GM12878 (cell line): ENCODE data around the gene RNASEH2A. TPM values are rescaled to one million over a fixed set of nuclear protein-coding genes. Genes with fewer than 3 reads are reported as not detected.

Experiments
- ATAC-seq: fragments of 200-7000 bp; cut with Tn5 transposase; 3 replicates; pipeline ENCODE4 v1.9.1; 2020; ENCODE audit warnings: mild to moderate bottlenecking, moderate library complexity
- BruUV-seq: library from RNA; stranded (reverse); fragments of 400-500 nt; replicated peaks from 2 replicates; lab custom pipeline; 2021; lab: Mats Ljungman, UMichigan
- CTCF ChIA-PET: fragments of 300-600 bp; sonication (Branson Sonifier 250); formaldehyde crosslinking; extraction: SDS; loops from one replicate; lab custom pipeline; 2021; ENCODE audit warnings: inconsistent platforms; lab: Yijun Ruan, JAX
- POLR2A ChIA-PET: fragments of 350-600 bp; formaldehyde crosslinking; extraction: SDS; loops from one replicate; lab custom pipeline; 2021; ENCODE audit warnings: inconsistent platforms; lab: Charles Lee
- RAD21 ChIA-PET: fragments of 300-600 bp; sonication (Branson Sonifier 250); formaldehyde crosslinking; loops from one replicate; lab custom pipeline; 2023; ENCODE audit warnings: antibody characterized with exemption; ENCODE audit not compliant: unreplicated experiment; lab: Charles Lee
- SMC1A ChIA-PET: fragments of 300-600 bp; sonication (Branson Sonifier 250); formaldehyde crosslinking; loops from one replicate; lab custom pipeline; 2023; ENCODE audit not compliant: unreplicated experiment, uncharacterized antibody; lab: Charles Lee
- DNase-seq: peaks from one replicate; pipeline ENCODE4 v3.0.0-alpha.2; 2011; ENCODE audit warnings: low read depth, low spot score
- FAIRE-seq: peaks from 3 replicates; lab custom pipeline; 2011; peaks lifted over from hg19 to GRCh38; lab: Jason Lieb, UNC
- H2AFZ ChIP-seq: 2 replicates; pipeline ENCODE4 v1.6.0; 2011; ENCODE audit warnings: low read depth, low read length, control low read depth; ENCODE audit not compliant: control insufficient read depth
- H3K27ac ChIP-seq: 2 replicates; pipeline ENCODE4 v1.5.1; 2011; ENCODE audit warnings: control low read depth; ENCODE audit not compliant: control insufficient read depth, insufficient read depth
- H3K27me3 ChIP-seq, 2 experiments: replicated peaks in 1 of 2; 2 replicates each; pipeline versions ENCODE4 v1.6.0 to v1.6.1; 2011; ENCODE audit warnings: low read length in 1 of 2; ENCODE audit not compliant: control insufficient read depth in 2 of 2, insufficient read depth in 2 of 2
- H3K36me3 ChIP-seq, 2 experiments: 2 replicates each; pipeline ENCODE4 v1.5.1; 2011; ENCODE audit warnings: low read length in 1 of 2; ENCODE audit not compliant: control insufficient read depth in 2 of 2, insufficient read depth in 2 of 2
- H3K4me1 ChIP-seq: 2 replicates; pipeline ENCODE4 v1.6.1; 2011; ENCODE audit warnings: mild to moderate bottlenecking, low read length, moderate library complexity, mixed read lengths; ENCODE audit not compliant: control insufficient read depth, insufficient read depth
- H3K4me2 ChIP-seq: 2 replicates; pipeline ENCODE4 v1.6.0; 2011; ENCODE audit warnings: control low read depth; ENCODE audit not compliant: control insufficient read depth, insufficient read depth
- H3K4me3 ChIP-seq: fragments of 200-600 bp; sonication (generic); 2 replicates; pipeline ENCODE4 v1.5.1; 2016
- H3K79me2 ChIP-seq: 2 replicates; pipeline ENCODE4 v1.6.0; 2011; ENCODE audit warnings: low read length; ENCODE audit not compliant: control insufficient read depth, insufficient read depth
- H3K9ac ChIP-seq: 2 replicates; pipeline ENCODE4 v1.8.0; 2011; ENCODE audit warnings: low read length, control low read depth, mixed read lengths; ENCODE audit not compliant: control insufficient read depth, insufficient read depth
- H3K9me3 ChIP-seq: replicated peaks from 3 replicates; pipeline ENCODE4 v1.5.1; 2011; ENCODE audit warnings: mild to moderate bottlenecking, low read length; ENCODE audit not compliant: control insufficient read depth, insufficient read depth
- H4K20me1 ChIP-seq: 2 replicates; pipeline ENCODE4 v1.6.0; 2011; ENCODE audit not compliant: control insufficient read depth, insufficient read depth
- CHD4 ChIP-seq: fragments of 200-600 bp; sonication (generic); IDR thresholded peaks from 2 replicates; pipeline ENCODE4 v1.6.1; 2016; ENCODE audit warnings: mild to moderate bottlenecking
- CREM ChIP-seq: IDR thresholded peaks from 2 replicates; pipeline ENCODE4 v1.6.1; 2014; ENCODE audit warnings: antibody characterized with exemption, low read depth
- EGR1 ChIP-seq, 2 experiments: IDR thresholded peaks; 1 replicate in 1 of 2; 2 replicates in 1 of 2; pipeline ENCODE4 v1.6.1; 2011 to 2012; ENCODE audit warnings: low read depth in 2 of 2, low read length in 2 of 2, borderline replicate concordance in 1 of 2, mild to moderate bottlenecking in 1 of 2, moderate library complexity in 1 of 2
- HDAC6 ChIP-seq: fragments of 200-600 bp; sonication (generic); IDR thresholded peaks from one replicate; pipeline ENCODE4 v1.8.0; 2017; ENCODE audit warnings: antibody characterized with exemption; ENCODE audit not compliant: unreplicated experiment
- KLF5 ChIP-seq: fragments of 450-650 bp; IDR thresholded peaks from 2 replicates; pipeline ENCODE4 v1.6.1; 2014; ENCODE audit warnings: mild to moderate bottlenecking; ENCODE audit not compliant: partially characterized antibody
- MXI1 ChIP-seq: fragments of 150-350 bp; IDR thresholded peaks from 2 replicates; pipeline ENCODE4 v1.6.1; 2011; ENCODE audit warnings: low read depth, mild to moderate bottlenecking, inconsistent platforms, low read length, improper control_type of control experiment
- NRF1 ChIP-seq: conservative IDR thresholded peaks from 2 replicates; pipeline ENCODE4 v1.6.1; 2011; ENCODE audit warnings: mild to moderate bottlenecking, low read depth, low read length, improper control_type of control experiment
- POLR2AphosphoS2 ChIP-seq: IDR thresholded peaks from 2 replicates; pipeline ENCODE4 v1.6.1; 2011; ENCODE audit warnings: low read depth, mild to moderate bottlenecking, low read length, improper control_type of control experiment, moderate library complexity
- RCOR1 ChIP-seq: conservative IDR thresholded peaks from 2 replicates; pipeline ENCODE4 v1.6.1; 2012; ENCODE audit warnings: low read depth, low read length, improper control_type of control experiment
- SMC3 ChIP-seq: IDR thresholded peaks from 2 replicates; pipeline ENCODE4 v1.6.1; 2011; ENCODE audit warnings: low read length, improper control_type of control experiment, borderline replicate concordance
- STAT1 ChIP-seq: fragments of 450-650 bp; conservative IDR thresholded peaks from 2 replicates; pipeline ENCODE4 v1.6.1; 2014; ENCODE audit warnings: antibody characterized with exemption, mild to moderate bottlenecking
- TBL1XR1 ChIP-seq: IDR thresholded peaks from 2 replicates; pipeline ENCODE4 v1.6.1; 2012; ENCODE audit warnings: low read depth, low read length, improper control_type of control experiment
- YBX1 ChIP-seq: fragments of 450-650 bp; IDR thresholded peaks from 2 replicates; pipeline ENCODE4 v1.6.1; 2016; ENCODE audit warnings: antibody characterized with exemption
- WGBS: methylation state at CpG from one replicate; pipeline ENCODE4 v1.1.6; 2016; ENCODE audit warnings: low lambda C conversion rate; ENCODE audit not compliant: insufficient replicate concordance, insufficient coverage; ENCODE audit errors: missing lambda C conversion rate; 5-methylcytosine and 5-hydroxymethylcytosine counted together
- in situ Hi-C: fragments of 300-500 bp; cut with MboI; formaldehyde crosslinking; loops from 9 replicates; pipeline ENCODE4 v1.14.3; 2018; ENCODE audit warnings: mixed read lengths
- intact Hi-C: fragments of 100-400 bp; cut with micrococcal nuclease; formaldehyde crosslinking; loops from one replicate; pipeline ENCODE4 v1.14.2; 2022; ENCODE audit not compliant: unreplicated experiment
- polyA plus RNA-seq, 11 experiments: library from polyadenylated mRNA; depleted of rRNA in 4 of 11; unstranded in 6 of 11; stranded (reverse) in 5 of 11; fragments of >200 nt; fragmentation: Nextera tagmentation in 4 of 11; fragmentation: Illumina TruSeq in 1 of 11; extraction: Ambion mirVana in 4 of 11; extraction: Trizol in 1 of 11; gene quantifications; 1 replicate in 1 of 11; 2 replicates in 10 of 11; pipeline versions ENCODE4 v1.2.1 to v1.2.3, GENCODE V29; 2011 to 2016; ENCODE audit warnings: inconsistent platforms in 2 of 11, missing spikeins in 2 of 11, low read depth in 1 of 11
- total RNA-seq, 4 experiments: library from RNA; depleted of rRNA in 3 of 4; stranded (reverse); fragments of >200 nt in 3 of 4; fragmentation: Illumina TruSeq in 1 of 4; extraction: Trizol in 1 of 4; gene quantifications; 2 replicates each; pipeline versions ENCODE4 v1.2.1 to v1.2.3, GENCODE V29; 2013 to 2021

The RNASEH2A gene
- total and polyA plus RNA-seq, 10 of the 15 experiments (the other 5 are each of a cell fraction or from before 2014, with no cell fraction given), result 17.4 to 103 (median 40.4) TPM

GRCh38 chr19:12787458-12787857, 18.9 kb upstream of the RNASEH2A start:
- Histone ChIP-seq H4K20me1 (no peaks in the 10 kb centered on the region), H3K27ac (peak overlapping the region; percentile 99; the same call in 1 of the 2 replicates), H3K9me3 (no peaks in the 10 kb centered on the region), H3K4me1 (peaks cover 64% of the 10 kb centered on the region), H3K79me2 (peaks cover 30% of the 10 kb centered on the region), H3K4me3 (no peak overlapping the region), H3K27me3 (no peaks in the 10 kb centered on the region), H3K9ac (no peak overlapping the region), H3K36me3 (no peaks in the 10 kb centered on the region), H3K4me2 (no peak overlapping the region), H2AFZ (no peak overlapping the region)
- RAD21 ChIA-PET, result interaction anchor here (0.7 to 4.5 kb wide), 2 partner anchors 9 to 10 kb away, joined by 3 to 49 read pairs; no protein-coding TSS in a partner anchor
- TF ChIP-seq KLF5 (no peak), POLR2AphosphoS2 (no peak), HDAC6 (no peak), SMC3 (no peak), TBL1XR1 (no peak), MXI1 (no peak), RCOR1 (no peak), EGR1 (IDR thresholded peaks at IDR 0.05; ENCODE audit: borderline replicate concordance in 1 of 2, low read depth in 2 of 2, low read length in 2 of 2) (no peak), STAT1 (no peak), NRF1 (no peak), CREM (no peak), CHD4 (no peak), YBX1 (no peak)
- SMC1A ChIA-PET, result interaction anchor here (0.7 to 4.1 kb wide), 3 partner anchors 9 to 321 kb away, joined by 3 to 28 read pairs (median 4); no protein-coding TSS in a partner anchor
- BruUV-seq, result no TSS peak
- WGBS, result 42% methylated on average over 10 of the region's 10 CpGs
- no peak for ATAC-seq
- intact Hi-C loops (loop anchor here (5.0 to 10.0 kb wide), 2 partner anchors 150 to 1693 kb away; partner anchors contain the start of gene CALR), in situ Hi-C loops (no loop called here)
- DNase-seq, result no peak
- CTCF ChIA-PET, result interaction anchor here (0.7 to 4.2 kb wide), 4 partner anchors 9 to 63 kb away, joined by 3 to 44 read pairs (median 12); no protein-coding TSS in a partner anchor
- FAIRE-seq, result no peak
- POLR2A ChIA-PET, result interaction anchor here (0.6 to 3.4 kb wide), 4 partner anchors 9 to 1188 kb away, joined by 3 to 66 read pairs (median 8); no protein-coding TSS in a partner anchor
